Natural killer cell treated with Interleukin-12 subunit alpha and Interleukin-12 subunit beta and Interleukin-15 and Interleukin-18, amount 100 ng/mL, for 72 hours (primary cell): ENCODE data around the gene FAM50B. TPM values are rescaled to one million over a fixed set of nuclear protein-coding genes. Genes with fewer than 3 reads are reported as not detected.

Source experiments
- ATAC-seq, 2 donors: fragments of 150-1000 bp; cut with Tn5 transposase in 1 of 2; sonication (Bioruptor Pico), chemical (Tn5 transposase) in 1 of 2; 2 replicates each; pipeline ENCODE4 v1.10.0; 2021
- DNase-seq: peaks from one replicate; pipeline ENCODE4 v3.0.0; 2022; ENCODE audit warnings: low spot score
- H3K27ac Mint-ChIP-seq, 2 donors: 1 replicate in 1 of 2; 2 replicates in 1 of 2; pipeline ENCODE4 v1.8.0; 2022; ENCODE audit warnings: mixed read lengths in 2 of 2, mild to moderate bottlenecking in 1 of 2, moderate library complexity in 1 of 2
- H3K27me3 Mint-ChIP-seq, 2 donors: 1 replicate in 1 of 2; 2 replicates in 1 of 2; pipeline ENCODE4 v1.8.0; 2022; ENCODE audit warnings: mixed read lengths in 2 of 2
- H3K36me3 Mint-ChIP-seq: one replicate; pipeline ENCODE4 v1.8.0; 2022; ENCODE audit warnings: mixed read lengths
- H3K4me1 Mint-ChIP-seq, 2 donors: 1 replicate in 1 of 2; 2 replicates in 1 of 2; pipeline ENCODE4 v1.8.0; 2022; ENCODE audit warnings: low read depth in 2 of 2, mixed read lengths in 2 of 2, mild to moderate bottlenecking in 1 of 2
- H3K4me3 Mint-ChIP-seq: one replicate; pipeline ENCODE4 v1.8.0; 2022; ENCODE audit warnings: mixed read lengths
- H3K9me3 Mint-ChIP-seq: 2 replicates; pipeline ENCODE4 v1.8.0; 2022; ENCODE audit warnings: mixed read lengths
- total RNA-seq, 2 donors: library from RNA; stranded (reverse); gene quantifications; one replicate each; pipeline ENCODE4 v1.2.3, GENCODE V29; 2022

The FAM50B gene
- total RNA-seq, 2 donors from 2014 or later = 5.3 to 7.3 TPM

- H3K4me3 Mint-ChIP-seq = no peak overlapping the region
- no peaks in the 10 kb centered on the region for H3K9me3 Mint-ChIP-seq
- H3K27me3 Mint-ChIP-seq = peaks cover 7 to 22% of the 10 kb centered on the region in 2 donors
- H3K36me3 Mint-ChIP-seq = no peaks in the 10 kb centered on the region
- no peaks in the 10 kb centered on the region for H3K4me1 Mint-ChIP-seq
- DNase-seq = no peak
- no peak for ATAC-seq
- H3K27ac Mint-ChIP-seq = no peak overlapping the region
Measured at GRCh38 chr6:3893487-3893886, 44.3 kb downstream of the FAM50B start.

DNA sequence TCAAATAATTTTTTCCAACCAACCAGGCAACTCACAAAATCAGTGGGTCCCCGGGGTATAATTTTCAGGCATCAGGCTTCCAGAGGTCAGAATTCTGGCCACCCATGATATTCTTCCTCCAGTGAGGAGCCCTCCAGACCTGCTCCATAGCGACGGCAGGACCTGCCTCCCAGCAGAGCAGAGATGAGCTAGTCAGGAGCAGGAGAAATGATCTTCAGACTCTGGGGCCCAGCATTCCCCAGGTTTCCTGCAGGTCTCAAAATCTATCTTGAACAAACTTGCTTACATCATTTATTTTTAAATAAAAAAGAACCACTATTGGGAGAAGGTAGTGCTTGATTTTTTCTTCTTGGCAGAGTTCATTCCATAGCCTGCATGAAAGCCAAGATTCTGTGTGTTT lies 44.7 kb downstream of the FAM50B start:
- Mint-ChIP-seq H3K4me1 (no peaks in the 10 kb centered on the region), H3K27me3 (peaks cover 7 to 26% of the 10 kb centered on the region in 2 donors), H3K36me3 (no peaks in the 10 kb centered on the region), H3K4me3 (no peak overlapping the region), H3K27ac (no peak overlapping the region), H3K9me3 (no peaks in the 10 kb centered on the region)
- DNase-seq (no peak), ATAC-seq (no peak)

DNA sequence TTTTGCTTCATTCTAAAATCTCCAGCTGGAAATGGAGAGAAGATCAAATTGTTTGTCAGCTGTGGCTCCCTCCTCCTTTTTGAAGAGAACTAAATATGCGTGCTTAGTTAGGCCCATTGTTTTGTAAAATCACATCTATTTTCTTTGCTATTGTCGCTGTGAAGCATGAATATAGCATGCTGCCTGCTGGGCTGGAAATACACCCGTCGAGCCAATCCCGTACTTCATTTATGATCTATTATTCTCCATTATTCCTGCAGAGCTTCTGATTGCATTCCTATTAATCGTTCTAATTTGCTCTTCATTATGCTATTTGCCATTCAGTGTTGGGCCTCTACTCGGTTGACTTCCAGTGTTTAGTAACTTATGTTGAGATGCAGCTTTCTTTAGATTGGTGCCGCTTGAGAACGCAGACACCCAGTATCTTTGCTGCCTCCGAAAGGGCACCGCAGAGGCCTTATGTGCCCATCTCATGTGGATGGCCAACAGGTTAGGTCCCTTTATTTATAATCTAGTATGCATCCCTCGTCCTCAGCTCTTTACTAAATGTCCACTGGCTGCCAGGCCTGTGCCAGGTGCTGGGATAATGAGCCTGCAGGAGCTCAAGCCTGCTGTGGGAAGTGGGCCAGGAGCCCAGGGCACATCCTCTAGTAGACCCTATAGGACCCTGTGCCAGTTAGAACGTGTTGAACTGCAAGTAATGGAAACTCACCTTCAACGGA lies 45.6 kb downstream of the FAM50B start:
- H3K9me3 Mint-ChIP-seq = no peaks in the 10 kb centered on the region
- ATAC-seq = no peak

GRCh38 chr6:3895312-3895653 lies 46.1 kb downstream of the FAM50B start:
- H3K36me3 Mint-ChIP-seq = no peaks in the 10 kb centered on the region
- no peak overlapping the region for H3K4me3 Mint-ChIP-seq
- DNase-seq = no peak
- no peaks in the 10 kb centered on the region for H3K9me3 Mint-ChIP-seq
- ATAC-seq = no peak
- no peak overlapping the region for H3K27ac Mint-ChIP-seq
- H3K4me1 Mint-ChIP-seq = no peaks in the 10 kb centered on the region
- H3K27me3 Mint-ChIP-seq = peaks cover 5 to 21% of the 10 kb centered on the region in 2 donors

More for the DNA sequence above, 45.6 kb downstream of the FAM50B start:
- H3K4me3 Mint-ChIP-seq = no peak overlapping the region
- no peaks in the 10 kb centered on the region for H3K36me3 Mint-ChIP-seq
- no peak for DNase-seq
- no peaks in the 10 kb centered on the region for H3K4me1 Mint-ChIP-seq
- no peak overlapping the region for H3K27ac Mint-ChIP-seq
- peaks cover 7 to 26% of the 10 kb centered on the region in 2 donors for H3K27me3 Mint-ChIP-seq

DNA sequence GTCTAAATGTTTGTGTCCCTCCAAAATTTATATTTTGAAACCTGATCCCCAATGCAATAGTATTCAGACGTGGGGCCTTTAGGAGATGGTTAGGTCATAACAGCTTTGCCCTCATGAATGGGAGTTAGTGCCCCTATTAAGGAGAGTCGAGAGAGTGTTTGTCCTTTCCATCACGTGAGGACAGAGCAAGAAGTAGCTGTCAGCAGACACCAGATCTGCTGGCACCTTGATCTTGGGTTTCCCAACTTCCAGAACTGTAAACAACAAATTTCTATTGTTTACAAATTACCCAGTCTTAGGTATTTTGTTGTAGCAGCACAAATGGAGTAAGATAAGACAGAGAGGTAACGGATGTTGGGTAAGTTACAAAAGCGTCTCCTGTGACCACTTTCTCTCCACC lies 46.6 kb downstream of the FAM50B start:
- no peak for DNase-seq
- H3K27ac Mint-ChIP-seq = no peak overlapping the region
- ATAC-seq = no peak
- no peaks in the 10 kb centered on the region for H3K9me3 Mint-ChIP-seq
- peaks cover 4 to 18% of the 10 kb centered on the region in 2 donors for H3K27me3 Mint-ChIP-seq
- no peaks in the 10 kb centered on the region for H3K36me3 Mint-ChIP-seq
- H3K4me1 Mint-ChIP-seq = no peaks in the 10 kb centered on the region
- no peak overlapping the region for H3K4me3 Mint-ChIP-seq

GRCh38 chr6:3898265-3898994 lies 49.3 kb downstream of the FAM50B start:
- Mint-ChIP-seq H3K27me3 (peaks cover 4 to 25% of the 10 kb centered on the region in 2 donors), H3K4me1 (no peaks in the 10 kb centered on the region), H3K27ac (no peak overlapping the region), H3K9me3 (no peaks in the 10 kb centered on the region), H3K36me3 (no peaks in the 10 kb centered on the region), H3K4me3 (no peak overlapping the region)
- no peak for DNase-seq
- no peak for ATAC-seq

- no peak for DNase-seq
- Mint-ChIP-seq H3K9me3 (no peaks in the 10 kb centered on the region), H3K27me3 (peaks cover 4 to 25% of the 10 kb centered on the region in 2 donors), H3K4me1 (no peaks in the 10 kb centered on the region), H3K4me3 (no peak overlapping the region), H3K27ac (no peak overlapping the region), H3K36me3 (no peaks in the 10 kb centered on the region)
- ATAC-seq = no peak
Measured at GRCh38 chr6:3899061-3899460, 49.9 kb downstream of the FAM50B start.

DNA sequence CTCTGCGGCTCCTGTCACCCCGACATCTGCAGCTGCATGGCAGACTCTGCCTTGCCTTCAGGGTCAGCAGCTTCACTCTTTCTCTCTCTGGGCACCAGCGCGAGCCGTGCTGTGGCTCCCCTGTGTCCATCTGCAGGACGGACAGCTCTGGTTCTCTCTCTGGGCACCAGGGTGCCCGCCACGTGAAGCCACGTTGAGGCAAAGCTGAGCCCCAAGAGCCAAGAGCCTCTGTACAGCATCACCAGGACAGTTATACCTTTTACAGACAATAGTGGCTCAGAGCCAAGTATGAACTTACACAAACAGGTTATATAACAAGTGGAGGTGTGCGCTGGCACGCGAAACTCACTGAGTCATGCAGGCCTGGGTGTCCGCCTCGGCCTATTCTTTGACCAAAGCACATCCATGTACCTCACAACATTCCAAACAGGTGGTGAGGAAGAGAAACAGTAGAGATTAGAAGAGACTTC lies 50.8 kb downstream of the FAM50B start:
- no peak for DNase-seq
- no peak for ATAC-seq
- no peaks in the 10 kb centered on the region for H3K36me3 Mint-ChIP-seq
- no peak overlapping the region for H3K27ac Mint-ChIP-seq
- no peaks in the 10 kb centered on the region for H3K4me1 Mint-ChIP-seq
- no peak overlapping the region for H3K4me3 Mint-ChIP-seq
- no peaks in the 10 kb centered on the region for H3K9me3 Mint-ChIP-seq
- H3K27me3 Mint-ChIP-seq = peaks cover 4 to 25% of the 10 kb centered on the region in 2 donors

Other genes starting within 250 kb of the FAM50B start
- gene PXDC1, start 97.7 kb upstream of the FAM50B start, total RNA-seq = 1 to 10 TPM in 1 of 2 donors, under 1 TPM in 1; 0.62 to 2.3 TPM
- gene FAM217A, start 229.8 kb downstream of the FAM50B start, total RNA-seq = not detected